GM19025 (cell line): ENCODE data around the gene GTPBP4.
"Not testable (repeated sequence)": the region's sequence is repeated elsewhere in the genome, so short reads cannot be mapped to it uniquely, and the experiment has no call there.

Experiments used
- ATAC-seq: cut with Tn5 transposase; IDR thresholded peaks from one replicate; pipeline ENCODE4 v1.9.1; 2021; ENCODE audit warnings: mild to moderate bottlenecking, low read depth, moderate library complexity; ENCODE audit not compliant: unreplicated experiment

GTPBP4 gene

DNA sequence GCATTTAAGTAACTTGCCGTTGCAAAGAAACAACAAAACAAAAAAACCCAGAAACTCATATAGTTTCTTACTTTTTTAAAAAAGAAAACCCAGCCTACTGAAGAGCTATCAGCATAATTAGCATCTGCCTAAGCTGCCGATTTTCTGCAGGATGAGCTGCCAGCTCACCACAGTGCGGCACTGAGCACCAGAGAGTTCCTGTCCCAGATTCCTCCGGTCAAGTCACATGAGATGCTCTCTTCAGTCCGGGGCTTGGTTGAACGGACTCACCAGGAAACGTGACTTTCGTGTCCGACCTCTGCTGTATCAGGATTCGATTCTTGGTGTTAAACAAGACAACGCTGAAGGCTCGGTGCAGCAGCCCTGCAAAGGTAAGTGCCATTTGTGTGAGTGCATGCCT is 34.2 kb downstream of the GTPBP4 start:
- ATAC-seq: no peak

DNA sequence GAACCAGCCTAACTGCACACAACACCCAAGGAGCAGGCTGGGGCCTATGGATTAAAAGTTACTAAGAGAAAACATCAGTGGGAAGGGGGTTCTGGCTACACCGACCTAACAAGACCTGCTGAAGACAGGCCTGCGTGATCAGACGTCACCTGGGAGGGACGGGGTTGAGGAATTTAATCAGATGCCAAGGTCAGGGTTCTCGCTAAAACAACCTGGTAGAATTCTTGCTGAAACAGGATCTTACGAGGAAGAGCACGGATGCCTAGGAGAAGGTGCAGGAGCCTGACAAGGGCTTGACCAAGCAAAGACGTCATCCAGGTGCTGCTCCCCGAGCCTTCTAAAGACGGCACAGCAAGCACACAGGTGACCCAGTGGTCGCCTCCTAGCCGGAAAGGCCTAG is 35.9 kb downstream of the GTPBP4 start:
- ATAC-seq: no peak

DNA sequence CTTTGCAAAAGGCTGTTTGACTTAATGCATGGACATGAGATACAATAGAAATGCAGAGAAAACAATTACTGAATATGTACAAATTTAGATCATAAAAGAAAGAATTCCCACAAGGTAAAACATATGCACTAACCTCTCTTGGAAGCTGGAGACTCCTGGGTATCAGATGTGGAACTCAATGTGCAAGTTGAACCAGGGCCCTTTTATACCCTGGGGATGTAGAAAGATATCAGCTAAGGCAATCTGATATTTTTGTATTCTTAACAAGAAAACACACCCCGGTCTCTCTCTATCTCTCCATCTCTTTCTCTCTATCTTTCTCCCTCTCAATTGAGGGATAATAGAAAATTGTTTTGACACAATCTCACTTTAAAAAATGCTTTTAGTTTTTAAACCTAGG is 37.4 kb downstream of the GTPBP4 start, which contains the start of gene IDI2:
Gene IDI2, minus strand, starts transcription at position 177 of the 400 bp plus-strand sequence. CDS start 1,136 bp downstream, outside the sequence.
- ATAC-seq: no peak

DNA sequence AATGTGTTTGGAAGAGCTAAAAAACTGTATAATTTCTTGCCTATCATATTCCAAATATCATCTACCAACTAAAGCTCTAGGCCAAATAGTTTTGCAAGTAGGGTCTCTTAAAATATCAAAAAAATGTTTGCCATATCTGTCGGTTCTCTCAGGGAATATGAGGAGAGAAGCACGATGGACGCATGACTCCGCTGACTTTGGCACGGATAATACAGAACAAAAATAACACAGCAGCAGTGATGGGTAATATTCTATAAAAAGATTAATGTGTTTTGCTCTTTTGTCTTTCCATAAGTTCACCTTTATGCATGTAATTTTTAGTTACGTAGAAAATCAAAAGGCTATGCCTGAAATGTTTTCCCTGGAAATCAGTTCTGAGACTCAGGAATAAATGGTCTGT is 38.3 kb downstream of the GTPBP4 start:
- ATAC-seq: no peak

DNA sequence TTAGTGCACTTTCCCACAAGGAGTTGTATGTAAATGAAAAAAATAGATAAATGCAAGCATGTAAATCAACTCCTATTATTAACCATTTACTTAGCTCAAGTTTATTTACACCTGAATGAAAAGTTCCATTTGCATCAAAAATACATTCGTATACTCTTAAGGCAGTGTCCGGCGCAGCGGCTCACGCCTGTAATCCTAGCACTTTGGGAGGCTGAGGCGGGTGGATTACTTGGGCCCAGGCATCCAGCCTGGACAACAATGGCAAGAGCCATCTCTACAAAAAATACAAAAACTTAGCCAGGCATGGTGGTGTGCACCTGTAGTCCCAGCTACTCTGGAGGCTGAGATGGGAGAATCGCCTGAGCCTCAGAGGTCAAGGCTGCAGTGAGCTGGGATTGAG is 41.6 kb downstream of the GTPBP4 start:
- no peak for ATAC-seq

DNA sequence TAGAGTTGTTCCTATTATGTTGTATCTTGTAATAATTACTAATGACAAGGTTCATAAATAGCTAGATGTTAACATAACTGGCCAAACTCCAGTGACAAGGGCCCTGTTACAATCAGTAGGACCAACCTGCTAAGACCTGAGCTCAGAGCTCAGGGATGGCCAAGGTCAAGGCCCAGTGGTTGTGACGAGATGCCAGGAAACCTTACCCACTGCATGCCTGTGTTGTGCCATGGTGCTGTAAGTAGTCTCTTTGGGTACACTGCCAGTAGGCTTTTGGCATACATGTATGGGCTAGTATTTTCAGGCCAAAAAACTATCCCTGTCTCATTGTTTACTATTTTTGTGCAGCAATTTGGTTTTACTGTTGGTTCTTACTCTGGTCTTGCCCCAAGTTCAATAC is 45.4 kb downstream of the GTPBP4 start:
- no peak for ATAC-seq

DNA sequence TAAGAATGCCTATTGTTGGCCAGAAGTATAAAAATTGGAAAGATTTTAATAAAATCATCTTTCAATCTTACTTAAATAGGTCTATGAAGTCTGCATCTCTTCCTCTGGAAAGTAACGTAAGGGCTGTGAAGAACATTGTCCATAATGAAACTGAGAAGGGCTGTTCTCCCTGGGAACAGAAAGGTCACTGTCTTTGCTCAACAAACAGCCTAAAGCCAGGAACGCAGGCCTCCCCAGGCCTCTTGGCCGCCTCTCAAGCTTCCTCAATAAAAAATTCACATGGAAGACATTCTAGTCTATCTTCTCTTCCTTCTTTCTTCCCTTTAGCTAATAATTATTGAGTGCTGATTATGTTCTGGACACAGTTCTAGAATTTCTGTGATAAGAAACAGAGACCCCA is 46.5 kb downstream of the GTPBP4 start:
- ATAC-seq: no peak

DNA sequence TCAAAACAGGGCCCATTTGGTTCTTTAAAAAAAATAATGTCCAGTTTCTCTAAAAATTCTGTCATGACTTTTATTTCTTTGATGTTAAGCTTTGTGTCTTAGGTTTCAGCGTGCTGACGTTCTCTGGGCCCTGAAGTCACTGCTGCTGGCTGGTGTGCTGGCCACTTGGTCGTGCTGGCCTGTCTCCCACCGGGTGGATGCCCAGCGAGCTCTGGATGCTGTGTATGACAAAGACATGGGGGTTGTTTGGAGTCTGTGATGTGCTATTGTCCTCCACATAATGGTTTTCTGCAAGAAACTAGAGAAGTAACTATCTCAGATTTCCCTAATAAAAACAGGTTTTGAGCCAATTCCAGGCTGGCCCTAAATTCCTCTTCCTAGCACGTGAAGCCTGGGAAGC is 47.0 kb downstream of the GTPBP4 start:
- no peak for ATAC-seq

DNA sequence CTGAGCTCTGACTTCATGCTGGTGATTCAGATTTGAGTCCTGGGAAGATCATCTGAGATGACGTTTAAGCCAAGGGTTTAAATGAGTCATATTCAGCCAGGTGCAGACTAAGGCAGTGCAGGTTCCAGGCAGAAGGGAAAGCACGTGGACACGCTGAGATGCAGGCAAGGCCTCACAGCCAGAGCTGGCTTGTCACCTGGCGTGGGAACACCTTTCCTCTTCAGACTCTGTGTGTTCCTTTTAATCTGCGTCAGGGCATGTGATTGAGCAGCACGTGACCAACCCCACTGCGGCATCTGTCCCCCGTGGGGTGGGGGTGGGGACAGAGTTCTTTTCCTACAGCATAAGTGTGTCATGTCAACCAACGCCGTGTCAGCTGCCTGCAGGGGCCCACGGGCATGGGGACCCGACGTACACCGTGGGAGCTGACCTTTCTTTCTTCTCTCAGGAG is 48.1 kb downstream of the GTPBP4 start:
- peak; percentile 56 for ATAC-seq

DNA sequence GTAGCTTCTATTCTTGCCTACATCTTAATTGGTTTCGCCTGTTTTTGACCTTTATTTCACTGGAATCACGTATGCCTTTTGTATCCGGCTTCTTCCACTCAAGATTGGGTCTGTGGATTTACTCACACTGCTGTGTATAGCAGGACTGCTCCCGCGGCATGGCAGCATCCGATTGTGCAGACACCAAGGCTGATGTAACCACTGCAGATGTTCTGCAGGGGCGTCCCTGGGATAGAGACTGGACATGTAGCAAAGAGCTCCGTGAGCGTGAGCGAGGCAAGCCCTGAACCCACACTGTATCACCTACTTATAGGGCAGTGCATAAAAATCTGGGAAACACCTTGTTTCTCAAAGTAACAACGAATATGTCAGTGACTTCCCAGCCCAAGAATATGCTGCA is 48.9 kb downstream of the GTPBP4 start:
- ATAC-seq: no peak

DNA sequence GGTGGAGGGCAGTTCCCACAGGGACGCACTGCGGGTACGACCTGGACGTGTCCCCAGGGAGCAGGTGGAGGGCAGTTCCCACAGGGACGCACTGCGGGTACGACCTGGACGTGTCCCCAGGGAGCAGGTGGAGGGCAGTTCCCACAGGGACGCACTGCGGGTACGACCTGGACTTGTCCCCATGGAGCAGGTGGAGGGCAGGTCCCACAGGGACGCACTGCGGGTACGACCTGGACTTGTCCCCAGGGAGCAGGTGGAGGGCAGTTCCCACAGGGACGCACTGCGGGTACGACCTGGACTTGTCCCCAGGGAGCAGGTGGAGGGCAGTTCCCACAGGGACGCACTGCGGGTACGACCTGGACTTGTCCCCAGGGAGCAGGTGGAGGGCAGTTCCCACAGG is 50.5 kb downstream of the GTPBP4 start:
- not testable (repeated sequence) for ATAC-seq

DNA sequence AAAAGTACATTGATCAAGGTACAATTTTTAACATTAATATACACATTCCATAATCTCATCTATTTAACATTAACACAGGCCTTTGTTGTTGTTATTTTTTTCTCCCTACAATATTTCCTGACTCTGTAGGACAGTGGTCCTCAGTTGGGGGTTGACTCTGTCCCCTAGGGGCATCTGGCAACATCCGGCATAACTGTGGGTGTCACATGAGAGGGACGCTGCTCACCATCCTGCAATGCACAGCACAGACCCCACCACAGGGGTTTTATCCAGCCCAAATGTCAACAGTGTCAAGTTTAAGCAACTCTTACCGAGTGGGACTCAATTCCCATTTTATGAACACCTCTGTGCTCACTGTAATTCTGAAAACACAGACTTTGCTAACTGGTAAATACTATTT is 51.9 kb downstream of the GTPBP4 start:
- ATAC-seq: no peak

DNA sequence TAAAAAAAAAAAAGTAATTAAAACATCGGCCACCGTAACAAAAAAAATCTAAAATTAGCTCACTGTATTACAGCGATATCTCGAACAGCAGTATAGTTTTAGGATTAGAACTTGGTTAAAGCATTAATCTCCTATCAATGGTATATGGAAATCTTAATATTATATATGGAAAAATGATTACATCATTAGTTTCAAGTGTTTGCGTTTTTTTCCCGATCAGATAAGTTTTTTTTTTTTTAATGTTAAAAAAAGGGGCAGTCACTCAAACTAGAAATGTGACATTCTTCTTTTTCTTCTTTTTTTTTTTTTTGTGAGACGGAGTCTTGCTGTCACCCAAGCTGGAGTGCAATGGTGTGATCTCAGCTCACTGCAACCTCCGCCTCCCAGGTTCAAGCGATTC is 53.3 kb downstream of the GTPBP4 start:
- no peak for ATAC-seq

DNA sequence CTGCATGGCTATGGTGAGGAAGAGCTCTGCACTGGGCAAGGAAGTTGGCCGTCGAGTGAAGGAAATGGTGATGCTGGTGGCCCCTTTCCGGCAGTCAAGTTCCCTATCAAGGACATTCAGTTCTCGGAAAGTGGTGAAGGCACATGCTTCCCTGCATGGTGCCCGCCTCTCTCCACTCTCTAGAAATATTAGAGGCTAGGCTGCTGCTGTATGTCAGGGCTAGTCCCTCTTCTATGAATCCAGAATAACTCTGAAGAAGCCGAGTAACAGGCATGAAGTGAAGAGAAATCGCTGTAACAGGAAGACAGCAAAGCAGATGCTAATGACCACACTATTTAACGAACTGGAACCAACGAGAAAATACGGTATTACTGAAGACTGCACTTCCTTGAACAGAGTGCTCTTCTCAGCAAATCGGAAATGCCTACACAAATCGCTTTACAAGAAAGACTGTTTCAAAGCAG is 55.3 kb downstream of the GTPBP4 start:
- ATAC-seq: peak; percentile 40

DNA sequence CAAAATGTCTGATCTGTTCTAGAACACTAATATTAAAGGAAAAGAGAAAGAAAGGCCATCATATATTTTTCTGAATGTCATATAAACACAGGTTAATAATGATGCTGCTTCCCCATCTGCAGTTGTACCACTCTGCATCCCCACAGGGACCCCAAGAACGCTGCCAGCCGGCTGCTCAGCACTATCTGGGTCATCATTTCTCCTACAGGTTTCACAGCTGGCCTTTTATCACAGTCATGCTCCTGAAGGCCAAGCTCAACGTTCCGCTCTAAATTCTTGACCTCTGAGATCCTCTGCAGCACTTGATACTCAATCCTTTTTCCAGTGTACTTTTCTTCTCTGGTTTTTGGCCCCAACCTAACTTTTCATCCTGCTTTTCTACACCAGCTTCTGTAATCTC is 55.9 kb downstream of the GTPBP4 start:
- no peak for ATAC-seq

DNA sequence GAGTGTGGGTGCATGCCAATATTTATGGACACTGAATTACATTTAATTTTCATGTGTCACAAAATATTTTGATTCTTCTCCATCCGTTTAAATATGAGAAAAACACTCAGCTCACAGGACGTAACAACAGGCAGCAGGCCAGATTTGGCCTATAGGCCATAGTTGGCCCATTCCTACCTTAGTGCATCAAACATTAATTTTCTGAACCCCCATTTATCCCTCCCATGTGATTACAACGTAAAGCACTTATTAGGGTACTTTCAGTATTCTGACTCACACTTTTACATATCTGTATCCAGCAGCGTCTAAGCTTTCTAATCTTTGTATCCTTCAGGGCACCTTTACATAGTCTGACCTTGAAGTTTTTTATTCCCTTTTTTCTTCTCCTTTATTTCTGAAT is 56.7 kb downstream of the GTPBP4 start:
- ATAC-seq: no peak

DNA sequence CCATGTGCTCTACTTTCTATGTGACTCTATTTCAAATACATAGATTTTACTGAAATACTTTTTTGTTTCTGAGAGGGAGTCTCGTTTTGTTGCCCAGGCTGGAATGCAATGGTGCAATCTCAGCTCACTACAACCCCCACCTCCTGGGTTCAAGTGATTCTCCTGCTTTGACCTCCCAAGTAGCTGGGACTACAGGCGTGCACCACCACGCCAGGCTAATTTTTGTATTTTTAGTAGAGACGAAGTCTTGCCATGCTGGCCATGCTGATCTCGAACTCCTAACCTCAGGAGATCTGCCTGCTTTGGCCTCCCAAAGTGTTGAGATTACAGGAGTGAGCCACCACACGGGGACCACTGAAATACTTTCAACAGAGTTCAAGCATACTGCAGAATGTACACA is 57.2 kb downstream of the GTPBP4 start:
- ATAC-seq: no peak

DNA sequence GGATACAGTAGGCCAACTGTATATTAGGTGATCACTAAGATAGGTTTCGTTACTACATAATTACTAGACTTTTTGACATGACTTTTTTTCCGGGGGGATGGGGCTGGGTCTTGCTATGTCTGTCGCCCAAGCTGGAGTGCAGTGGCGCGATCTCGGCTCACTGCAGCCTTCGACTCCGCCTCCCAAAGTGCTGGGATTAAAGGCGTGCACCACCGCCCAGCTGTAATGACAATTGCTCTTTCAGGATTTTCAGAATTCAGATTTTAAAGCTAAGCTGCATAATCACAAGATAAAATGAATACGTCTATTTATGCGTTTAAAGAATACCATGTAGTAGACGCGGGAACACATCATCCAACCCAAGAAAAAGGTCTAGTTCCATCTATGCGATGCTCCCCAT is 59.7 kb downstream of the GTPBP4 start:
- ATAC-seq: no peak

DNA sequence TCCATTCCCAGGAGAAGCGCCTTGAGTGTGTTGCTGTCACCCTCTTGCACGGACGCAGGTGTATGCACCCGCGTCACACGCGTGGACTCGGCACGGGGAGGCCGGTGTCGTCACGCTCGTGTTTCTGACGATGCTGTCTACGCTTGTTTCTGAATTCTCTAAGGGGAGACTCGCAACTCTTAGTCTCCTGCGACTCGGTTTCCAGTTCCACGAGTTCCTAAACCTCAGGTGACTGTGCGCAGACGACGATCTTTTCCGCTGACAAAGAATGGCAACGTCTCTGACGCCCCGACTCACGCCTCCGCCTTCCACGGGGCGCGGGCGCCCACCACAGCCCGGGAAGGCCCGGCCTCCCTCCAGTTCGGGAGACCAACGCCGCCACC is 60.1 kb downstream of the GTPBP4 start:
- no peak for ATAC-seq

DNA sequence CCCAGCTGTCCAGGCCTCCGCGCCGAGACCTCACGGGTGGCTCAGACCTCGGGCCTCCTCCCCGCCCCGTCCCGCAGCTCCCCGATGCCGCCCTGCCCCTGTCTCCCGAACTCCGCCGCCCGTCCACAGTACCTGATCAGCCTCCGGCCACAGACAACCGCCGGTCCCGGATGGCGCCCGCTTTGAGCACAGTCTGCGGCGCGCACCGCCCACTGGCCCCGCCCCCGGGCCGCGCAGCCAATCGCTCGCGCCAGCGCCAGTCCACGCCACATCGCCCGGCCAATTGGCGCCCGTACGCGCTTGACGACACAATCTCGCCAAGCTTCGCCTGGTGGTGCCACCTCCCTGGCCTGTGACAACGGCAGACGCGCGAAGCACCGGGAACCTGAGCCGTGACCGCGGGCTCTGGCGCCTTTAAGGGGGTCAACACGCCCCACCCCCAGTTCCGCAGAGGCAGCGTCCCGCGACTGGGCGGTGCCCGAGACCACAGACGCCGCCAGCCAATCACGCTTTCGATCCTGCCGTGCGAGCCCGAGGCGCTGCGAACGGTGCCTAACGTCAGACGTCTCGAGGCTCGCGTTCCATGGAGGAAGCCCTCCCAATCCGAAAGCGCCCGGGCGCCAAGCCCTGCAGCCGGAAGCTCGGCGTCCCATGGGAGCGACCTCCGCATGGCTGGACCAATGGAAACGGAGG is 60.6 kb downstream of the GTPBP4 start, which contains the start of gene IDI1:
Gene IDI1, minus strand, starts transcription at position 388 of the 693 bp plus-strand sequence. Its CDS starts 116 bp downstream, at position 272.
- peak; percentile 81 for ATAC-seq

DNA sequence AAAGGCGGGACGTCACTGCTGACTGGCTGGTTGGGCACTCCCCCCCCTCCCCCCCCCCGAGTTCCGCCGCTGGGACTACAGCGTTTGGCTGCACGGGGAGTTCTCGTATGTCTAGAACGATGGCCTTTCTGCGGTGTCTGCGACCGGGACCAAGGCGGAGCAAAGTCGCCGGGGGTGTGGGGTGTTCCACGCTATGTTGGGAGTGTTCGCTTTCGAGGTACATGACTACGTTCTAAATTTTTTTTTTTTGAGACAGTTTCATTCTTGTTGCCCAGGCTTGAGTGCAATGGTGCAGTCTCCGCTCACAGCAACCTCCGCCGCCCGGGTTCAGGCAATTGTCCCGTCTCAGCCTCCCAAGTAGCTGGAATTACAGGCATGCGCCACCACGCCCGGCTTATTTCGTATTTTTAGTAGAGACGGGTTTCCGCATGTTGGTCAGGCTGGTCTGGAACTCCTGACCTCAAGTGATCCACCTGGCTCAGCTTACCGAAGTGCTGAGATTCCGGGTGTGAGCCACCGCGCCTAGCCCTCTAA is 61.3 kb downstream of the GTPBP4 start:
- ATAC-seq: no peak

DNA sequence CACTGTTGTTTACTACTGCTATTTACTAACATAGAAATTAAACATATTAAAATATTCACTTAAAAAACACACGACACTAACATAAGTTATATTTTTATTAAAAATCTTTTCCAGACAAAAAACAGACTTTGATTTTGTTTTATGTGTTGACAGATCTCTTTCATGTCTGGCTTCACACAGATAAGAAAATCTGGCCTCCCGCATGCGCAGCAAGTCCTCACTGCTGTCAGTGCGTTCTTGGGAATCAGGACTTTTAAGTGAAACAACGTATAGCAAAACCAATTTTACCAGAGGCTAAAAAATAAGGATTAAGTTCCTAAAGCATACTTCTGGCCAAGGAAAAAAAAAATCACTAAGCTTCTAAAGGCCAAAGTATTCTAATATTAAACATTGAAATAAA is 61.9 kb downstream of the GTPBP4 start:
- ATAC-seq: no peak
